ENCODE results near the gene BTG4. TPM values are rescaled to one million over a fixed set of nuclear protein-coding genes. Genes with fewer than 3 reads are reported as not detected.

Gene BTG4
- total and polyA plus RNA-seq, 2 donors (not counting 3 experiments of a cell fraction or from before 2014, with no cell fraction given): not detected

- Histone ChIP-seq H3K27ac (ENCODE audit: insufficient read depth, low read depth, low read length) (no peak overlapping the region), H3K9ac (replicated peaks; ENCODE audit: extremely low read depth, insufficient read depth, low read length) (no peak overlapping the region), H3K4me2 (ENCODE audit: insufficient read depth, low read length) (no peak overlapping the region), H3K9me1 (replicated peaks; ENCODE audit: control insufficient read depth, extremely low read depth, insufficient read depth, low read length) (no peaks in the 10 kb centered on the region), H3K4me1 (ENCODE audit: control insufficient read depth, extremely low read depth, insufficient read depth, low read length) (no peaks in the 10 kb centered on the region), H3K9me3 (replicated peaks; ENCODE audit: control insufficient read depth, insufficient read depth, low read length) (no peaks in the 10 kb centered on the region), H3K36me3 (ENCODE audit: control insufficient read depth in 2 of 2, extremely low read depth in 1 of 2, insufficient read depth in 2 of 2, low read length in 2 of 2) (no peaks in the 10 kb centered on the region), H4K20me1 (replicated peaks; ENCODE audit: control insufficient read depth, extremely low read depth, insufficient read depth, low read length) (no peaks in the 10 kb centered on the region), H2AFZ (ENCODE audit: low read depth, low read length) (no peak overlapping the region), H3K4me3 (replicated peaks in 1 of 3; ENCODE audit: insufficient read depth in 1 of 3, low read depth in 1 of 3, low read length in 3 of 3) (no peak overlapping the region), H3K27me3 (ENCODE audit: control insufficient read depth in 2 of 2, insufficient read depth in 2 of 2, low read length in 2 of 2) (no peaks in the 10 kb centered on the region), H3K79me2 (ENCODE audit: control insufficient read depth, insufficient read depth, low read length) (no peaks in the 10 kb centered on the region)
- FAIRE-seq: no peak
- BruUV-seq (replicated peaks): no TSS peak
- intact Hi-C loops (cut with micrococcal nuclease) (no loop called here), dilution Hi-C loops (cut with MboI; ENCODE audit: extremely low pct_ligation_motif_present, low sequenced_read_pairs) (no loop called here)
- TF ChIP-seq CTCF (IDR thresholded peaks at IDR 0.05; ENCODE audit: extremely low read depth in 1 of 2, insufficient read depth in 1 of 2, low read depth in 1 of 2, low read length in 2 of 2): no peak
- no peak for TF ChIP-seq GATA2 (IDR thresholded peaks at IDR 0.05; ENCODE audit: insufficient read depth, insufficient read length, low read depth, low read length)
- TF ChIP-seq FOS (IDR thresholded peaks at IDR 0.05; ENCODE audit: borderline replicate concordance, insufficient read depth, low read length): no peak
- TF ChIP-seq POLR2AphosphoS5 (IDR thresholded peaks at IDR 0.05; ENCODE audit: insufficient read depth, low read depth, low read length): no peak
- DNase-seq (ENCODE audit: low read depth, low spot score): no peak
- POLR2A ChIA-PET: no interaction called here
- CTCF ChIA-PET: interaction anchor here (1.1 kb wide), 1 partner anchor 12 kb away, joined by 3 read pairs; no protein-coding TSS in a partner anchor
These were observed 45.6 kb downstream of the BTG4 start for GRCh38 chr11:111466615-111467014.

DNA sequence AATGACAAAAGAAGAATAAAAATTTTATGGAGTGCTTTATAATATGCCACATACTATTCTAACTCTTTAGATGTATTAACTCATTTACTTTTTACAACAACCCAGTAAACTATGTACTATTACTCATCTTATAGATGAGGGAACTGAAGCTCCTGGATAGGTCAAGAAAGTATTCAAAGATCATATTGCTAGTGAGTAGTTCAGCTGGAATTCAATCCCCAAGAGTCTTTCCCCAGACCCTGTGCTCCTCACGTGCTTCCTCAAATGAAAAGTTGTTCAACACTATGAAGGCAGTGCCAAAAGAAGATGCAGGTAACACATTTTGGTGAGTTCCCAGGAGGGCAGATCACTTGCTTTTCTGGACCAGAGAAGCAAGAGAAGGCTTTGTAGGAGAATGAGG, 46.8 kb downstream of the BTG4 start:
- dilution Hi-C loops (cut with MboI; ENCODE audit: extremely low pct_ligation_motif_present, low sequenced_read_pairs): no loop called here
- no peak for DNase-seq (ENCODE audit: low read depth, low spot score)
- Histone ChIP-seq H2AFZ (ENCODE audit: low read depth, low read length) (no peak overlapping the region), H3K27me3 (ENCODE audit: control insufficient read depth in 2 of 2, insufficient read depth in 2 of 2, low read length in 2 of 2) (no peaks in the 10 kb centered on the region), H3K9ac (replicated peaks; ENCODE audit: extremely low read depth, insufficient read depth, low read length) (no peak overlapping the region), H3K36me3 (ENCODE audit: control insufficient read depth in 2 of 2, extremely low read depth in 1 of 2, insufficient read depth in 2 of 2, low read length in 2 of 2) (no peaks in the 10 kb centered on the region), H3K79me2 (ENCODE audit: control insufficient read depth, insufficient read depth, low read length) (no peaks in the 10 kb centered on the region), H3K4me3 (replicated peaks in 1 of 3; ENCODE audit: insufficient read depth in 1 of 3, low read depth in 1 of 3, low read length in 3 of 3) (no peak overlapping the region), H3K9me1 (replicated peaks; ENCODE audit: control insufficient read depth, extremely low read depth, insufficient read depth, low read length) (no peaks in the 10 kb centered on the region), H3K4me1 (ENCODE audit: control insufficient read depth, extremely low read depth, insufficient read depth, low read length) (no peaks in the 10 kb centered on the region), H3K4me2 (ENCODE audit: insufficient read depth, low read length) (no peak overlapping the region), H3K9me3 (replicated peaks; ENCODE audit: control insufficient read depth, insufficient read depth, low read length) (no peaks in the 10 kb centered on the region), H4K20me1 (replicated peaks; ENCODE audit: control insufficient read depth, extremely low read depth, insufficient read depth, low read length) (no peaks in the 10 kb centered on the region), H3K27ac (ENCODE audit: insufficient read depth, low read depth, low read length) (no peak overlapping the region)
- BruUV-seq (replicated peaks): no TSS peak
- POLR2A ChIA-PET: no interaction called here
- CTCF ChIA-PET: no interaction called here
- TF ChIP-seq MYC (IDR thresholded peaks at IDR 0.05; ENCODE audit: low read depth, low read length) (no peak), POLR2AphosphoS5 (IDR thresholded peaks at IDR 0.05; ENCODE audit: insufficient read depth, low read depth, low read length) (no peak), EZH2 (IDR thresholded peaks at IDR 0.05; ENCODE audit: borderline replicate concordance, low read depth, low read length, severe bottlenecking) (no peak), POLR2A (IDR thresholded peaks at IDR 0.05; ENCODE audit: low read depth, low read length) (no peak), CTCF (IDR thresholded peaks at IDR 0.05; ENCODE audit: extremely low read depth in 1 of 2, insufficient read depth in 1 of 2, low read depth in 1 of 2, low read length in 2 of 2) (no peak), JUN (IDR thresholded peaks at IDR 0.05; ENCODE audit: borderline replicate concordance, insufficient read depth, insufficient read length, low read depth) (no peak), FOS (IDR thresholded peaks at IDR 0.05; ENCODE audit: borderline replicate concordance, insufficient read depth, low read length) (no peak)
- TF ChIP-seq, protein P1, sequence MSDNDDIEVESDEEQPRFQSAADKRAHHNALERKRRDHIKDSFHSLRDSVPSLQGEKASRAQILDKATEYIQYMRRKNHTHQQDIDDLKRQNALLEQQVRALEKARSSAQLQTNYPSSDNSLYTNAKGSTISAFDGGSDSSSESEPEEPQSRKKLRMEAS (IDR thresholded peaks at IDR 0.05; ENCODE audit: insufficient read depth, insufficient read length): no peak
- intact Hi-C loops (cut with micrococcal nuclease): no loop called here
- FAIRE-seq: no peak
